CD14-positive monocyte (primary cell): ENCODE results near the gene PON2. TPM values are rescaled to one million over a fixed set of nuclear protein-coding genes. Genes with fewer than 3 reads are reported as not detected.

Experiments
- DNase-seq, 3 donors: peaks; one replicate each; pipeline ENCODE4 v3.0.0-alpha.2; 2011 to 2022
- H2AFZ ChIP-seq: 2 replicates; pipeline ENCODE4 v1.6.0; 2012; ENCODE audit warnings: mild to moderate bottlenecking, low read depth, low read length, inconsistent platforms; ENCODE audit not compliant: insufficient read depth, poor library complexity, severe bottlenecking
- H3K27ac ChIP-seq, 2 donors: 1 replicate in 1 of 2; 2 replicates in 1 of 2; pipeline ENCODE4 v1.5.1; 2012 to 2013; ENCODE audit warnings: low read length in 2 of 2, control low read depth in 1 of 2, inconsistent platforms in 1 of 2, low read depth in 1 of 2, mild to moderate bottlenecking in 1 of 2
- H3K27me3 ChIP-seq, 2 donors: one replicate each; pipeline versions ENCODE4 v1.6.0 to v1.6.1; 2011 to 2013; ENCODE audit warnings: low read length in 2 of 2; ENCODE audit not compliant: control insufficient read depth in 2 of 2, insufficient read depth in 2 of 2
- H3K36me3 ChIP-seq, 2 donors: replicated peaks in 1 of 2; 1 replicate in 1 of 2; 2 replicates in 1 of 2; pipeline versions ENCODE4 v1.5.1 to v1.6.1; 2012 to 2013; ENCODE audit warnings: low read length in 2 of 2, control low read depth in 1 of 2, inconsistent platforms in 1 of 2, mild to moderate bottlenecking in 1 of 2; ENCODE audit not compliant: insufficient read depth in 2 of 2, control insufficient read depth in 1 of 2
- H3K4me1 ChIP-seq, 2 donors: 1 replicate in 1 of 2; 2 replicates in 1 of 2; pipeline versions ENCODE4 v1.5.1 to v1.6.1; 2012 to 2013; ENCODE audit warnings: low read length in 2 of 2, control low read depth in 1 of 2, inconsistent platforms in 1 of 2, mild to moderate bottlenecking in 1 of 2, moderate library complexity in 1 of 2; ENCODE audit not compliant: insufficient read depth in 2 of 2, control insufficient read depth in 1 of 2
- H3K4me2 ChIP-seq: replicated peaks from 2 replicates; pipeline ENCODE3; 2012; ENCODE audit warnings: low read length, moderate library complexity, mild to moderate bottlenecking; ENCODE audit not compliant: poor library complexity, severe bottlenecking; ENCODE audit errors: extremely low read depth
- H3K4me3 ChIP-seq, 3 experiments: fragments of 200-600 bp in 1 of 3; sonication (generic) in 1 of 3; replicated peaks in 1 of 3; 1 replicate in 2 of 3; 2 replicates in 1 of 3; pipeline ENCODE4 v1.5.1; 2011 to 2013; ENCODE audit warnings: low read length in 3 of 3, mild to moderate bottlenecking in 3 of 3, control low read depth in 2 of 3, low read depth in 2 of 3, inconsistent platforms in 1 of 3, moderate library complexity in 1 of 3
- H3K79me2 ChIP-seq: 2 replicates; pipeline ENCODE4 v1.6.0; 2012; ENCODE audit warnings: mild to moderate bottlenecking, control low read depth, inconsistent platforms, low read length, moderate library complexity; ENCODE audit not compliant: insufficient read depth
- H3K9ac ChIP-seq: 2 replicates; pipeline ENCODE4 v1.6.0; 2017; ENCODE audit warnings: low read length, mild to moderate bottlenecking; ENCODE audit not compliant: insufficient read depth, poor library complexity, severe bottlenecking
- H3K9me3 ChIP-seq, 2 donors: replicated peaks in 1 of 2; 1 replicate in 1 of 2; 2 replicates in 1 of 2; pipeline versions ENCODE4 v1.5.1 to v1.6.1; 2012 to 2013; ENCODE audit warnings: low read length in 2 of 2, control low read depth in 1 of 2; ENCODE audit not compliant: control insufficient read depth in 1 of 2, insufficient read depth in 1 of 2
- H4K20me1 ChIP-seq: 2 replicates; pipeline ENCODE4 v1.6.0; 2012; ENCODE audit warnings: mild to moderate bottlenecking, low read length, control low read depth, moderate library complexity; ENCODE audit not compliant: insufficient read depth
- H3K27ac Mint-ChIP-seq, 7 donors: one replicate each; pipeline ENCODE4 v1.8.0; 2020; ENCODE audit warnings: mild to moderate bottlenecking in 7 of 7, mixed read lengths in 7 of 7, moderate library complexity in 6 of 7, inconsistent platforms in 2 of 7
- H3K27me3 Mint-ChIP-seq, 3 donors: one replicate each; pipeline ENCODE4 v1.8.0; 2021 to 2022; ENCODE audit warnings: low read depth in 3 of 3, mild to moderate bottlenecking in 3 of 3, mixed read lengths in 3 of 3, moderate library complexity in 3 of 3, inconsistent platforms in 1 of 3
- H3K36me3 Mint-ChIP-seq, 2 donors: one replicate each; pipeline ENCODE4 v1.8.0; 2020; ENCODE audit warnings: mixed read lengths in 2 of 2, inconsistent platforms in 1 of 2, mild to moderate bottlenecking in 1 of 2
- H3K4me1 Mint-ChIP-seq: one replicate; pipeline ENCODE4 v1.8.0; 2020; ENCODE audit warnings: mild to moderate bottlenecking, mixed read lengths
- H3K4me3 Mint-ChIP-seq, 2 donors: one replicate each; pipeline ENCODE4 v1.8.0; 2020; ENCODE audit warnings: mild to moderate bottlenecking in 2 of 2, mixed read lengths in 2 of 2, moderate library complexity in 1 of 2
- H3K9me3 Mint-ChIP-seq, 7 donors: one replicate each; pipeline ENCODE4 v1.8.0; 2020 to 2022; ENCODE audit warnings: mixed read lengths in 7 of 7, mild to moderate bottlenecking in 6 of 7, moderate library complexity in 6 of 7, inconsistent platforms in 2 of 7
- WGBS: methylation state at CpG from one replicate; pipeline ENCODE4 v1.1.5; 2013; ENCODE audit warnings: missing lambda C conversion rate; ENCODE audit not compliant: insufficient coverage; 5-methylcytosine and 5-hydroxymethylcytosine counted together
- intact Hi-C, 2 donors: fragments of 100-400 bp; cut with micrococcal nuclease; formaldehyde crosslinking; loops; one replicate each; pipeline versions ENCODE4 v1.15.0 to v1.15.1; 2023
- polyA plus RNA-seq, 3 donors: library from polyadenylated mRNA; depleted of rRNA in 1 of 3; unstranded in 2 of 3; stranded (reverse) in 1 of 3; fragments of 300-500 nt in 2 of 3; fragments of >200 nt in 1 of 3; fragmentation: Illumina TruSeq in 2 of 3; gene quantifications; 1 replicate in 2 of 3; 2 replicates in 1 of 3; pipeline ENCODE4 v1.2.3, GENCODE V29; 2012 to 2021
- TF ChIP-seq, protein P1 (sequence below): fragments of 200-600 bp; IDR thresholded peaks from one replicate; pipeline ENCODE4 v1.8.0; 2022; ENCODE audit warnings: antibody characterized with exemption, mild to moderate bottlenecking

The PON2 gene
- polyA plus RNA-seq, 3 donors, result 11.5 to 14.7 (median 14.4) TPM

DNA sequence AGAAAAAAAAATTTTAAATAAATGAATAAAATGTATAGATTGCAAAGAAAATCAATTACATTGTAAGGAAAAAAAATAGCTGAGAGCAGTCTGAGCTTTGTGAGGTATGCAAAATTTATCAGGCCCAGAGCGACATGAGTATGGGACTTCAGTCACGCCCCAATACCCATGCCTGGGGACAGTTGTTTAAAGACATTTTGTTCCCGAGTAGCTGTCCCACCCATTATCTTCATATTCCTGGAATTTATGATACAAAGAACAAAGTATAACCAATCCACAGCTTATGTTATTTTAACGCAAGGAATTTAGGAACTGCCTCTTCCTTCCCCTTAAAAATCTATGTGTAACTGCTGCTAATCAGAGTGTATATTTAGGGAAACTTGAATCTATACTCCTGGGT lies 1.6 kb upstream of the PON2 start:
- Mint-ChIP-seq H3K27ac (peak overlapping the region in 1 of 7 donors; percentile 16), H3K4me3 (no peak overlapping the region), H3K9me3 (peaks cover 0 to 2% (median 0%) of the 10 kb centered on the region in 7 donors), H3K4me1 (peaks cover 23% of the 10 kb centered on the region), H3K27me3 (peaks cover 0 to 5% (median 1%) of the 10 kb centered on the region in 3 donors), H3K36me3 (peaks cover 0 to 3% of the 10 kb centered on the region in 2 donors)
- no peaks in the 10 kb centered on the region for H3K36me3 ChIP-seq
- intact Hi-C loops, result no loop called here
- no peaks in the 10 kb centered on the region for H3K9me3 ChIP-seq
- no peak overlapping the region for H3K27ac ChIP-seq
- H3K9ac ChIP-seq, result no peak overlapping the region
- H3K4me2 ChIP-seq, result no peak overlapping the region
- H3K4me3 ChIP-seq, result no peak overlapping the region
- H3K27me3 ChIP-seq, result no peaks in the 10 kb centered on the region
- peaks cover 12 to 13% of the 10 kb centered on the region in 2 donors for H3K4me1 ChIP-seq
- H3K79me2 ChIP-seq, result no peaks in the 10 kb centered on the region
- H4K20me1 ChIP-seq, result no peaks in the 10 kb centered on the region
- TF ChIP-seq, protein P1, sequence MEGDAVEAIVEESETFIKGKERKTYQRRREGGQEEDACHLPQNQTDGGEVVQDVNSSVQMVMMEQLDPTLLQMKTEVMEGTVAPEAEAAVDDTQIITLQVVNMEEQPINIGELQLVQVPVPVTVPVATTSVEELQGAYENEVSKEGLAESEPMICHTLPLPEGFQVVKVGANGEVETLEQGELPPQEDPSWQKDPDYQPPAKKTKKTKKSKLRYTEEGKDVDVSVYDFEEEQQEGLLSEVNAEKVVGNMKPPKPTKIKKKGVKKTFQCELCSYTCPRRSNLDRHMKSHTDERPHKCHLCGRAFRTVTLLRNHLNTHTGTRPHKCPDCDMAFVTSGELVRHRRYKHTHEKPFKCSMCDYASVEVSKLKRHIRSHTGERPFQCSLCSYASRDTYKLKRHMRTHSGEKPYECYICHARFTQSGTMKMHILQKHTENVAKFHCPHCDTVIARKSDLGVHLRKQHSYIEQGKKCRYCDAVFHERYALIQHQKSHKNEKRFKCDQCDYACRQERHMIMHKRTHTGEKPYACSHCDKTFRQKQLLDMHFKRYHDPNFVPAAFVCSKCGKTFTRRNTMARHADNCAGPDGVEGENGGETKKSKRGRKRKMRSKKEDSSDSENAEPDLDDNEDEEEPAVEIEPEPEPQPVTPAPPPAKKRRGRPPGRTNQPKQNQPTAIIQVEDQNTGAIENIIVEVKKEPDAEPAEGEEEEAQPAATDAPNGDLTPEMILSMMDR, result no peak
- DNase-seq, result no peak
- no CpG with 5 or more reads among the region's 4 CpGs for WGBS
- no peak overlapping the region for H2AFZ ChIP-seq

- no peaks in the 10 kb centered on the region for H3K27me3 ChIP-seq
- peak overlapping the region; percentile 98 for H2AFZ ChIP-seq
- no peak for DNase-seq
- no peaks in the 10 kb centered on the region for H3K9me3 ChIP-seq
- intact Hi-C loops, result no loop called here
- TF ChIP-seq, protein P1, result no peak
- peaks cover 0 to 1% (median 0%) of the 10 kb centered on the region in 3 donors for H3K27me3 Mint-ChIP-seq
- peak overlapping the region in 1 of 2 donors; percentile 70 for H3K27ac ChIP-seq
- WGBS, result 18% methylated on average over 5 of the region's 9 CpGs
- H4K20me1 ChIP-seq, result no peaks in the 10 kb centered on the region
- peak overlapping the region; percentile 85 for H3K9ac ChIP-seq
- H3K27ac Mint-ChIP-seq, result peak overlapping the region in 1 of 7 donors; percentile 63
- H3K36me3 Mint-ChIP-seq, result peaks cover 0 to 3% of the 10 kb centered on the region in 2 donors
- peaks cover 0 to 2% (median 0%) of the 10 kb centered on the region in 7 donors for H3K9me3 Mint-ChIP-seq
- H3K4me2 ChIP-seq, result peak overlapping the region; percentile 78
- H3K4me1 ChIP-seq, result peaks cover 12 to 13% of the 10 kb centered on the region in 2 donors
- peaks cover 25% of the 10 kb centered on the region for H3K4me1 Mint-ChIP-seq
- H3K4me3 ChIP-seq, result peak overlapping the region in 1 of 3 experiments; percentile 85
- H3K36me3 ChIP-seq, result no peaks in the 10 kb centered on the region
- no peaks in the 10 kb centered on the region for H3K79me2 ChIP-seq
- H3K4me3 Mint-ChIP-seq, result peak overlapping the region; percentile 78 to 88
Observed at GRCh38 chr7:95435422-95435780, 573 bp upstream of the PON2 start.
